Measurements from ENCODE around the gene CCDC71L.

DNA sequence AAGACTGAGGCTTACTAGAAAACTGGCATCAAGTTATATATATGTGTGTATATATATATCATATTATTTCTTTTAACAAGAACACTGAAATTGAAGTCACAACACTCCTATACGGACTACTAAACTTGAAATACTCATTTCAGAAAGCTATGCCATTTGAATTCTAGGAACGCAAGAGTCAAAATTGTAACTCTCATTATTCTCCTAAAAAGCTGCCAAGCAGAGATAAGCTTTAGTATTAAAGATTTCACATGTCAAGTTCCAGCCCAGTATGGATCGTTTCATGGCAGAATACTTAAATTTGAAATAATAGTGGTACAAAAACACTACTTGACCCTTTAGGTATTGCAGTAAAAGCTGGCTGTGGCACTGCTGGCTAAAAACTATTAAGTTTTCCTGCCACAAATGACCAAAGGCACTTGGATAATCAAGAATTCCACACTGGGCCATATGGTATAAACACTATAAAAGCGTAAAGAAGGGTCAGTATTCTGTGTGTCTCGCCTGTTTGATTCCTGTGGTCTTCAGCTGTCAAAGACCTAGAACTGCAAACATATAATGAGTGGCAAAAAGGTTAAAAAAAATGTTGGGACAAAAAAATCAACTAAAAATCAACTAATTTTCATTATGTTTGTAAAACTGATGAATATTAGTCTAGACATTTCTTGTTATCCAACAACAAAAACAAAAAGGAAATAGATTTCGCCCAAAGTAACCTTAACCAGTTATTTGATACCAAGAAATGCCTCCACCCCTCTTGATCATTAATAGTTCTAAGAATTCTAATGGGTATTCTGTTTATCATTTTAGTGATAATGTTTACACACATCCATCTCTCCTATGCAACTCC, 2.4 kb downstream of the CCDC71L start:
- TF ChIP-seq, protein P1, sequence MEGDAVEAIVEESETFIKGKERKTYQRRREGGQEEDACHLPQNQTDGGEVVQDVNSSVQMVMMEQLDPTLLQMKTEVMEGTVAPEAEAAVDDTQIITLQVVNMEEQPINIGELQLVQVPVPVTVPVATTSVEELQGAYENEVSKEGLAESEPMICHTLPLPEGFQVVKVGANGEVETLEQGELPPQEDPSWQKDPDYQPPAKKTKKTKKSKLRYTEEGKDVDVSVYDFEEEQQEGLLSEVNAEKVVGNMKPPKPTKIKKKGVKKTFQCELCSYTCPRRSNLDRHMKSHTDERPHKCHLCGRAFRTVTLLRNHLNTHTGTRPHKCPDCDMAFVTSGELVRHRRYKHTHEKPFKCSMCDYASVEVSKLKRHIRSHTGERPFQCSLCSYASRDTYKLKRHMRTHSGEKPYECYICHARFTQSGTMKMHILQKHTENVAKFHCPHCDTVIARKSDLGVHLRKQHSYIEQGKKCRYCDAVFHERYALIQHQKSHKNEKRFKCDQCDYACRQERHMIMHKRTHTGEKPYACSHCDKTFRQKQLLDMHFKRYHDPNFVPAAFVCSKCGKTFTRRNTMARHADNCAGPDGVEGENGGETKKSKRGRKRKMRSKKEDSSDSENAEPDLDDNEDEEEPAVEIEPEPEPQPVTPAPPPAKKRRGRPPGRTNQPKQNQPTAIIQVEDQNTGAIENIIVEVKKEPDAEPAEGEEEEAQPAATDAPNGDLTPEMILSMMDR (IDR thresholded peaks at IDR 0.05) = no peak
- no peak for TF ChIP-seq ZFX (IDR thresholded peaks at IDR 0.05; ENCODE audit: borderline replicate concordance)

Data from 22Rv1 (cell line).